GM21786 (cell line): Measurements from ENCODE around the gene ANGPTL2.

Experiments used
- ATAC-seq: cut with Tn5 transposase; IDR thresholded peaks from one replicate; pipeline ENCODE4 v1.9.1; 2021; ENCODE audit not compliant: unreplicated experiment

ANGPTL2 gene

DNA sequence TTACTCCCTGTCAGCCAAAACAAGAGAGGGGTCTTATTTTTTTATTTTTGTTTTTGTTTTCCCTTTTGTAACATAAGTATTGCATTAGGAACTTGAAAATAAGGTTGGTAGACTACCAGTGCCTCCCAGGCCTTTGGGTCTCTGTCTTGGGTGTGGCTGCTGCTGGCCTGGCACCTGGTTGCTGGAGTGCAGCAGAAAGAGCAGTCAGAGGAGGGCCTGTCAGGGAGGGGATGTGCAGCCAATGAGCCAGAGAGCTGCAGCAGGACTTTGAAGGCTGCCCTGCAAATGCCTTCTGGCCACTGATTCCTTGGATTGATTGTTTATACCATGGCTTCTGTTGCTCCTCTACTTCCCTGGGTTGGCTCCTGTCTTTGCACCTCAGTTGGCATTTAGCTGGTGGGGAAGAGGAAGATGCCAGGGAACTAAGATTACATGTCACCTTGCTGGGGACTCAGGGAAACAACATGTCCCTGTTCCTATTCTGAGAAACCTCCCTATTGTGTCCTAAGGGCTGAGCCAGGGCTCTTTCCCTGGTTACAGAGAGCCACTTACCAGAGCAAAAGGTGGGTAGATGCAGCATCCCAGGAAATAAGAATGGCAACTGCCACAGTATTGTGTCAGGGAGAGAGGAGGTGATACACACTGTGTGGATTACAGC lies 66.6 kb downstream of the ANGPTL2 start:
- ATAC-seq, result no peak

DNA sequence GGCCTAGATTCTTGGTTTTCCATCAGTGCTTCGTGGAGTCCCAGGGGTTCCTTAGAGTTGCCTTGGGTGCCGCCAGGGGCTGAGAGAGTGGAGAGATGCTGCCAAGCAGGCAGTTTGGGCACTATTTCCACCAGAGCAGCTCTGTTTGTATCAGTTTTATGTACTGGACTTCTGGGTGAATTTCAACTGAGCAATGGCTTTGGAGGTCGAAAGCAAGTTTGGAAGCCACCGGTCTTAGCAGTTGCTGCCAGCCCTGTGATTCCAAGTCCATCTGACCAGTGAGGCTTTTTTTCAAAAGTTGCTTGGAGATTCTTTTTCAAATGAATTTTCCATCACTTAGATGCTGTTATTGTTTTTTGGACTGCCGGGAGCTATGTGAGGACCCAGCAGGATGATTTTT lies 68.5 kb downstream of the ANGPTL2 start:
- no peak for ATAC-seq

DNA sequence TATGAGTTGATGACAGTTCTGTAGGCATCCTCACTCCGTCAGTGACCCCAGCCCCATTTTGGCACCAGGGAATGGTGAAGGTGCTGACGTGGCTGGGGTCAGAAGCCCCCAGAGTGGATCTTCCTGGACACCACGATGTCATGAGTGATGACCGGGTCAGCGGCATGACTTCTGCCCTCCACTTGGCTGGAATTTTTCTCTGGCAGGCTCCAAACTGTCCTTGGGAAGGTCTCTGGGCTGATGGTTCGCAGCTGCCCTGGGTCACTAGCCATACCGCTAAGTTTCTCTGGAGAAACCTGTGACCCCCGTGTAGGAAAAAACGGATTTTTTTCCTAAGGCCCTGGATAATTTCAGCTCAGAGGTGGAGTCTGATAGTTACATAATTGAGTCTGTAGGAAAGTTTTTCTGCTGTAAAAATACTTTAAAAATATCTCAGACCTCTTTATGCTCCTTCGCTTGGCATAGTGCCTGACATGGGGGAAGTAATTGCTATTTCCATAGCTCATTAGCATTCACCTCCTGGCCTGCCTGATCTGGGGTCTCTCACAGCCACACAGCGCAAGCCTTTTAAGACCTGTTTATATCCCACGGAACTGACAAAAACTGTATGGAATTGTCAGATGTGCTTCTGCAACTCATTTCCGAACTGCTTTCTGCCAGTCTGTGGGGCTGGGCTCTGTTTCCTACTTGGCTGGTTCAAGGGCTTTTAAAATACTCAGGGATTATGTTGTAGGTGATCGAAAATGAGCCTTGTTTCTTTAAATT lies 69.2 kb downstream of the ANGPTL2 start:
- no peak for ATAC-seq

DNA sequence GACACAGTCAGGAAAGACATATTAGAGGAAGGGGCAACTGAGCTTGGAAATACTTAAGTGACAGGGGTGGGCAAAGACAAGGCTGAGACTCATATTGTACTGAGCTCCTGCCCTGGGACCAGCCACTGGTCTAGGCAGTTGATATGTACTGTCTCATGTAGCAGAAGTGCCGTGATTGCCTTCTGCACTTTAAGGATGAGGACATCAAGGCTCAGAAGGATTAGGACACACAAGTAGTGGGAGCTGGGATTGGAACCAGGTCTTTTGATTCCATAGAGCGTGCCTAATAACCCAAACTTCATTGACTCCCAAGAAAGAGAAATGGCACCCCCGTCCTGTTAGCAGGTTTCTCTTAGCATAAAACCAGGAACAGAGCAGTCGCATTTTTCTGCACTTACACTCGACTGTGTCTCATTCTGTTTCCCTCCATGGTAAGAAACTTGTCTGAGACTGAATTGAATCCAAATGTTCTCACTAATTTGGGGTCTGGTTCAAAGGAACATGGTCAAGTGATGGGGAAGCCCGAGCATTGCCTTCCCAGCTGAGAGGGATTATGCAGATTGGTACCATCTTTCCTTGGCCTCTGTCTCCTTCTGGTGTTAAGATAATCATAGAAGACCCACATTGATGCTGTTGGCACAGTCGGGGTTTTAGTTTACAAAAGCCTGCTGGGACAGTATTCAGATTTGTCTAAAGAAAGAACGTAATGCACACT lies 70.4 kb downstream of the ANGPTL2 start:
- no peak for ATAC-seq

DNA sequence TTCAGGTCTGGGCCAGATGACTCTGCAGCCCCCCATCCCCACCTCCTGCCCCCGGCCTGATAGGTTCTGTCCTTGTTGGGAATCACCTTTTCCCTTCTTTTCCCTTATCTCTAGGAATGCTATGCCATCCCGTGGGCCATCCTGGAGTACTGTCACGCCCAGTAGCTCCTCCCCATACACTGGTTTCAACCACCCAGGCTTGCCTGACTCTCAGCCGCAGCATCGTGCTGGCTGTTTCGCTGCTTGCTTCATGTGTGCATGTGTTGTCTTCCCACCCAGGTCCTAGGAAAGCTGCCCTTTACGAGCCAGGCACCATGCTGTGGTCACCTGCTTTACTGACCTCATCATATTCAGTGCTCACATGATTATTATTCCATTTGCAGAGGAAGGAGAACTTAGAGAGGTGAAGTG lies 71.8 kb downstream of the ANGPTL2 start:
- no peak for ATAC-seq

DNA sequence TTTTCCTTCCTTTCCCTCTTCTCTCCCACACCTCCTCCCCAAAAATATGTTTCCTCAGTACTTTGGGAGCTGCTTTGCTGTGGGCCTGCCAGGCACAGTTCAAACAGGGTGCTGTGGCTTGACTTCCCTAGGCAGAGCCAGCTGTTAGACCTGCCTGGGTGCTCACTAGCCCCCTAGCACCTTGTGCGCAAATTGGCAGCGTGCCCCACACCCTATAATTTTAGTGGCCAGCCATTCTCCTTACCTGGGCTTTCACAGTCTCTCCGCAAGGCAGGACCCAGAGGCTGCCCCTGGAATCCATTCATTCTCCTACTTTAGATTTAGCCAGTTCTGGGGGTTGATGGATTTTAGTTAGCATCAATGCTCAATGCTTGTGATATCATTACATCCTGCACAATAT lies 72.3 kb downstream of the ANGPTL2 start:
- no peak for ATAC-seq

DNA sequence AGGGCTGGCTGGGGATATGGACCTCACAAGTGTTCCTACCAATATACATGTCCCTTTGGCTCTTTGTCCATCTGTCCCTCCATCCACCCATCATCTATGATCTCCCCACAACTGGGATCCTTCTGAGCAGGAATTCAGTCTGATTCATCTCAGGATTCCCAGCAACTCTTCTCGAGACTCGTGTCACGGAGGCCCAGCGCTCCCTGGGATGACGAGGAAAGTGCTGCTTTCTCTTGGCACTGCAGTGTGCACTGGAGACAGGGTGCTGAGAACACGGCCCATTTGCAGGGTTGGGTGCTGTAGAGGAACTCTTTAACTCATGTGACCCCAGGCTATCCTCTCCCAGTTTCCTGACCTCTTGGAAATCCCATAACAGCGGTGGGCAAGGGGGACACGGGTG lies 72.9 kb downstream of the ANGPTL2 start:
- no peak for ATAC-seq

DNA sequence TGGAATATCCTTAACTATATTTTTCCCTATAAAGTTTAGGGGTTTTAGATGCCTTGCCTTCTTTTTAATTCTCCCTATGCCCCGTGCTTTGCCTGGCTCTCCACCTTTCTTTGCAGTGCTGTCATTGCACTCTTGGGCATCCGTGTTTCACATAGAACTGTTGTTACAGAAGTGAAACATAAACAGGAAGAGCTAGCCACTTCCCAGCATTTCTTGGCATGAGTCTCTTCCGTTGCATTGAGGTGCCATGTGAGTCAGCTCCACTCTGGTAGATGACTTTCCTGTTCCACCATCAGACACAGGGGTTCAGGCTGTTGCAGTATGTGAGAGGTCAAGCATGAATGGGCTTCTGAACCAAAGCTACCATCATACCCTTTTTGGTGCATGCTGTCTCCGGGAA lies 73.4 kb downstream of the ANGPTL2 start:
- ATAC-seq, result peak; percentile 53

DNA sequence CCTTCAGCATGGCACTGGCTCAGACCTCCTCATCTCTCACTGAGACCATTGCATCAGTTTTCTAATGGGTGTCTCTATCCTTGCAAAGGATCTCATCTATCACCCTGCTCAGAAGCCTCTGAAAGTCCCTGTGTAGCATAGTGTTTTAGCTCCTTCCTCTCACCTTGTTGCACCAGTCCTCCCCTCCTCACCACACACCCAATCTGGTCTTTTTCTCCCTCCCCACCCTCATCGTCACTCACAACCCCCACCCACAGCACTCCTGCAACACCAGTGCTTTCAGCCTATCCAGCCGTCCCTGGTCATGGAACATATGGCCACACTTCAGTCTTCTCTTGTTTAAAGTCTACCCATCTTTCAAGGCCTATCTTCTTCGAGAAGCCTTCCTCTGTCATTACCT lies 74.5 kb downstream of the ANGPTL2 start:
- ATAC-seq, result no peak

DNA sequence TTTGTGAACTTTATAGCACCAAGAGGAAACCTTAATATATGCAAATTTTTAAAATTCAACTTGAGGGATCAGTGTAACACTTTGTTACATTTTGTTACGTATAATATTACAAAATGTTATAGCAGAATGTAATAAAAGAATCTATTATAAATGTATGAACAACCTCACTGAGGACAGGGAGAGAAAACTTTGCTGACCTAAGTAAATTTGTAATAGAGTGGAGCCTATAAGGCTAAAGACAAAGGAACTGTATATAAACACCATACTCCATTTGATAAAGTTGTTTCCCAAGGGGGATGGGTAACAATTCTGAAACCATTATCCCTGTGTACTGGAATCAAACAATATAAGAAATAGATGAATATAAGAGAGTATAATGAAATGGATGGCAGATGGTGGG lies 77.3 kb downstream of the ANGPTL2 start:
- ATAC-seq, result no peak

DNA sequence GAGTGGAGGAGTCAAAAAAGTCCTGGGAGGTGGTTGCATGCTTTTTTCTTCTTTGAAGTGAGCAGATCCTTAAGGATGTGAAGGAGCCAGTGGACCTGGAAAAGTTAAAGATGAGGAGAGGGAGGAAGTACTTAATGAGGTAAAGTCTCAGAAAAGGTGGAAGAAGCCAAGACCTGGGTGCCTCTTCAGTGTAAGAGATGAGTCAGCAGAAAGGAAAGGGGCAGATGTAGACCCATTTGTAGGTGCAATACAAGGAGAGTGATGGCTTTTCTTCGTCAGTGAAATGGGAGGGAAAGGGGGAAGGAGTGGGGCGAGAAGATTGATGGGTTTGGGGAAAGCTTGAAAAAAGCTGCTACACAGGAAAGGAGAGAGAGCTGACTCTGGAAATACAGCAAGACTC lies 82.9 kb downstream of the ANGPTL2 start:
- ATAC-seq, result no peak

DNA sequence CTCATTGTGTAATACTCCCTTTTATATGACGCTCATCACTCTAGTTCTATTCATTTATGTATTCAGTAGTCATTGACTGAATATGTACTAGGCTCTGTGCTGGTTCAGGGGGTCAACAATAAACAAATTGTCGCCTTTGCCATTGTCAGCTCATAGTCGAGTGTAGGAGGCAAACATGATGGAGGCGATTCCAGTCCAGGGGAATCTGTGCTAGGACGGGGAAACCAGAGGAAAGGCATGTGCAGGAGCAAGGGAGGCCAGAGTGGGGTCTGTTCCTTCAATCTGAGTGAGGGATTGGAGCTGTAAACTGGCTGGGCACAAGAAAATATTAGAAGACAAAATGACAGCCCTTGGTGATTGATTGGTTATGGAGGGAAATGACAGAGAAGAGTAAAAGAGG lies 83.9 kb downstream of the ANGPTL2 start:
- no peak for ATAC-seq
